Activated T-cell treated with anti-CD3 and anti-CD28 coated beads, Interleukin-2, amount 50 U/mL, for 4 hours (primary cell): Measurements from ENCODE around the gene HTR3E. TPM values are rescaled to one million over a fixed set of nuclear protein-coding genes. Genes with fewer than 3 reads are reported as not detected.

ENCODE experiments used
- ATAC-seq, 2 donors: fragments of 200-7000 bp; cut with Tn5 transposase; one replicate each; pipeline ENCODE4 v1.10.0; 2021
- DNase-seq: peaks from one replicate; pipeline ENCODE4 v3.0.0-alpha.2; 2020
- H3K27me3 Mint-ChIP-seq: one replicate; pipeline ENCODE4 v1.8.0; 2021; ENCODE audit warnings: low read depth, mixed read lengths
- H3K36me3 Mint-ChIP-seq: one replicate; pipeline ENCODE4 v1.8.0; 2022; ENCODE audit warnings: mixed read lengths; ENCODE audit not compliant: insufficient read depth
- H3K4me1 Mint-ChIP-seq: one replicate; pipeline ENCODE4 v1.8.0; 2021; ENCODE audit warnings: low read depth, mixed read lengths
- H3K4me3 Mint-ChIP-seq: one replicate; pipeline ENCODE4 v1.8.0; 2021; ENCODE audit warnings: mild to moderate bottlenecking, moderate library complexity, mixed read lengths
- H3K9me3 Mint-ChIP-seq: one replicate; pipeline ENCODE4 v1.8.0; 2021; ENCODE audit warnings: mixed read lengths
- total RNA-seq, 3 donors: library from RNA; stranded (reverse); gene quantifications; one replicate each; pipeline ENCODE4 v1.2.1, GENCODE V29; 2021

HTR3E gene
- total RNA-seq, 3 donors from 2014 or later: not detected

DNA sequence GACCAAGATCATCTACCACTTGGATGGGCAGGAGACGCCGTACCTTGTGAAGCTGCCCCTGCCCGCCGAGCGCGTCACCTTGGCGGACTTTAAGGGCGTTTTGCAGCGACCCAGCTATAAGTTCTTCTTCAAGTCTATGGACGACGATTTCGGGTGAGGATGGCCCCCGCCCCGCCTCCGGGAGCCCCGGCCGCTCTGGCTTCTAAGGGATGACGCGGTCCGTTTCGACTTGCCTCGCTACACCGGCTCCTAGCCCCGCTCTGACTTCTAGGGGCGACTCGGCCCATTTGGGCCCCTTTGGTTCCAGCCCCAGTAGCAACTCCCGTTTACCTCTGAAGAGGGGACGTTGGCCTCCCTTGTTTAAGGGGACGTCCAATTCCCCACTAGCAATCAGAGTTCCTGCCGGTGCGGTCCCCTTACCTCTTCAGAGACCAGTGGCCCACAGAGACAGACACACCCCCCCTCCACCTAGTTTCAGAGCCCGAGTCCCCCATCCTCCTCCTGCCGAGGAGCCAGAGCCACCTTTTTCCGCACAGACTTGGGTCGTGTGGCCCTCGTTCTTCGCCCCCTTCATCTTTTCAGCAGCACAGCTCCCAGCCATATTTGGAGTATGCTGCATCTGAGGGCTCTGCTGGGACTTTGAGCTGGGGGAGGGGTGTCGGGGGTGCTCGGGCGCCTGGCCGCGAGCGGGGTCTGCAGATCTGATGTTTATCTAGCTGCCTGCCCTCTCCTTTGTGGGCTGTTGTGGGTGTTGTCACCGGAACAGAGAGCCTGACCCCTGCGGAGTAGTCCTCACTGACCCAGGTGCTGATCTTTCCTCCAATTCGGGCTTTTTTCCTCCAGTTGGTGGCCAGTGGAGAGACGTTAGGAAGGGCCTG is 59.0 kb downstream of the HTR3E start:
- H3K9me3 Mint-ChIP-seq: no peaks in the 10 kb centered on the region
- peaks cover 28% of the 10 kb centered on the region for H3K4me1 Mint-ChIP-seq
- H3K36me3 Mint-ChIP-seq: no peaks in the 10 kb centered on the region
- H3K4me3 Mint-ChIP-seq: peak overlapping the region; percentile 93
- H3K27me3 Mint-ChIP-seq: no peaks in the 10 kb centered on the region
- DNase-seq (peak; percentile 30), ATAC-seq (peak; percentile 74 to 78)

GRCh38 chr3:184156522-184156955 is 59.7 kb downstream of the HTR3E start:
- no peaks in the 10 kb centered on the region for H3K36me3 Mint-ChIP-seq
- ATAC-seq: no peak
- H3K27me3 Mint-ChIP-seq: no peaks in the 10 kb centered on the region
- peaks cover 28% of the 10 kb centered on the region for H3K4me1 Mint-ChIP-seq
- H3K4me3 Mint-ChIP-seq: peak overlapping the region; percentile 93
- no peak for DNase-seq
- H3K9me3 Mint-ChIP-seq: no peaks in the 10 kb centered on the region

Other genes with a start within 250 kb of the HTR3E start
- gene PARL, start 212.2 kb upstream of the HTR3E start, total RNA-seq: 100 to 1,000 TPM; 102 to 109 (median 105) TPM
- 10 to 100 TPM; 10.0 to 12.5 (median 12.4) TPM for gene ABCC5, start 79.2 kb upstream of the HTR3E start, total RNA-seq
- not detected for gene HTR3D, start 65.3 kb upstream of the HTR3E start, total RNA-seq
- not detected for gene HTR3C, start 44.0 kb upstream of the HTR3E start, total RNA-seq
- gene EIF2B5, start 38.3 kb downstream of the HTR3E start, total RNA-seq: 10 to 100 TPM; 91.7 to 94.5 (median 92.6) TPM
- gene DVL3, start 58.3 kb downstream of the HTR3E start, total RNA-seq: 10 to 100 TPM; 38.7 to 46.4 (median 40.3) TPM
- 100 to 1,000 TPM; 242 to 255 (median 251) TPM for gene AP2M1, start 77.8 kb downstream of the HTR3E start, total RNA-seq
- 10 to 100 TPM; 79.7 to 91.2 (median 84.4) TPM for gene ABCF3, start 89.1 kb downstream of the HTR3E start, total RNA-seq
- under 1 TPM in 1 of 3 donors, not detected in 2; 0.16 TPM for gene VWA5B2, start 132.5 kb downstream of the HTR3E start, total RNA-seq
- gene ALG3, start 151.9 kb downstream of the HTR3E start, total RNA-seq: 10 to 100 TPM; 89.9 to 93.7 (median 92.5) TPM
- 10 to 100 TPM; 15.2 to 19.7 (median 18.1) TPM for gene EEF1AKMT4, start 152.6 kb downstream of the HTR3E start, total RNA-seq
- under 1 TPM; 0.34 to 0.53 (median 0.35) TPM for gene CAMK2N2, start 164.5 kb downstream of the HTR3E start, total RNA-seq
- gene ECE2, start 179.0 kb downstream of the HTR3E start, total RNA-seq: not detected
- 100 to 1,000 TPM; 497 to 520 (median 498) TPM for gene PSMD2, start 202.2 kb downstream of the HTR3E start, total RNA-seq
- 1,000 to 10,000 TPM in 2 of 3 donors, 100 to 1,000 TPM in 1; 990 to 1,057 (median 1,007) TPM for gene EIF4G1, start 217.5 kb downstream of the HTR3E start, total RNA-seq
- 1 to 10 TPM; 3.5 to 4.4 (median 3.7) TPM for gene FAM131A, start 240.5 kb downstream of the HTR3E start, total RNA-seq